Mesendoderm (in vitro differentiated cells): Measurements from ENCODE around the gene POLA2.

Experiments
- DNase-seq: peaks from one replicate; pipeline ENCODE4 v3.0.0; 2013
- H2AK5ac ChIP-seq: 2 replicates; pipeline ENCODE4 v1.6.1; 2013; ENCODE audit warnings: low read length, inconsistent platforms
- H2BK120ac ChIP-seq: 2 replicates; pipeline ENCODE4 v1.6.1; 2013; ENCODE audit warnings: low read depth, mild to moderate bottlenecking, low read length, moderate library complexity, mixed read lengths
- H2BK15ac ChIP-seq: replicated peaks from 2 replicates; pipeline ENCODE4 v1.6.1; 2013; ENCODE audit warnings: low read depth, mild to moderate bottlenecking, moderate library complexity
- H2BK5ac ChIP-seq: 2 replicates; pipeline ENCODE4 v1.6.1; 2013; ENCODE audit warnings: low read length, inconsistent platforms
- H3K18ac ChIP-seq: 2 replicates; pipeline ENCODE4 v1.6.1; 2013; ENCODE audit warnings: mild to moderate bottlenecking, low read length, mixed read lengths
- H3K23ac ChIP-seq: one replicate; pipeline ENCODE4 v1.6.1; 2013; ENCODE audit warnings: low read length
- H3K27ac ChIP-seq: 2 replicates; pipeline ENCODE4 v1.5.1; 2013; ENCODE audit warnings: low read depth, mild to moderate bottlenecking, inconsistent platforms, low read length, moderate library complexity
- H3K27me3 ChIP-seq: 2 replicates; pipeline ENCODE4 v1.6.1; 2013; ENCODE audit warnings: low read length, control low read depth, mild to moderate bottlenecking, inconsistent platforms; ENCODE audit not compliant: insufficient read depth, poor library complexity
- H3K36me3 ChIP-seq: 2 replicates; pipeline ENCODE4 v1.6.1; 2013; ENCODE audit warnings: low read length, inconsistent platforms; ENCODE audit not compliant: control insufficient read depth, insufficient read depth
- H3K4ac ChIP-seq: one replicate; pipeline ENCODE4 v1.6.1; 2013; ENCODE audit warnings: low read depth, mild to moderate bottlenecking, low read length, moderate library complexity
- H3K4me1 ChIP-seq: 2 replicates; pipeline ENCODE4 v1.6.1; 2013; ENCODE audit warnings: low read depth, low read length, inconsistent platforms; ENCODE audit not compliant: control insufficient read depth
- H3K4me2 ChIP-seq: 2 replicates; pipeline ENCODE4 v1.6.1; 2013; ENCODE audit warnings: low read length
- H3K4me3 ChIP-seq: 2 replicates; pipeline ENCODE4 v1.5.1; 2013; ENCODE audit warnings: mild to moderate bottlenecking, low read length
- H3K56ac ChIP-seq: one replicate; pipeline ENCODE4 v1.6.1; 2013; ENCODE audit warnings: low read length
- H3K79me1 ChIP-seq: 2 replicates; pipeline ENCODE4 v1.6.1; 2013; ENCODE audit warnings: low read length, inconsistent platforms
- H3K79me2 ChIP-seq: 2 replicates; pipeline ENCODE4 v1.6.1; 2013; ENCODE audit warnings: mild to moderate bottlenecking, low read length; ENCODE audit not compliant: control insufficient read depth, insufficient read depth
- H3K9ac ChIP-seq: 2 replicates; pipeline ENCODE4 v1.6.1; 2013; ENCODE audit warnings: low read length, inconsistent platforms
- H4K5ac ChIP-seq: one replicate; pipeline ENCODE4 v1.6.1; 2013; ENCODE audit warnings: low read length
- H4K8ac ChIP-seq: one replicate; pipeline ENCODE4 v1.6.1; 2013; ENCODE audit warnings: low read depth, mild to moderate bottlenecking, control low read depth, low read length, moderate library complexity
- WGBS: extraction: QIAGEN DNeasy Blood & Tissue Kit; methylation state at CpG from one replicate; pipeline ENCODE4 v1.1.7; 2013; ENCODE audit warnings: low lambda C conversion rate, missing lambda C conversion rate; ENCODE audit not compliant: insufficient coverage; ENCODE audit errors: extremely low coverage; 5-methylcytosine and 5-hydroxymethylcytosine counted together

Gene POLA2

DNA sequence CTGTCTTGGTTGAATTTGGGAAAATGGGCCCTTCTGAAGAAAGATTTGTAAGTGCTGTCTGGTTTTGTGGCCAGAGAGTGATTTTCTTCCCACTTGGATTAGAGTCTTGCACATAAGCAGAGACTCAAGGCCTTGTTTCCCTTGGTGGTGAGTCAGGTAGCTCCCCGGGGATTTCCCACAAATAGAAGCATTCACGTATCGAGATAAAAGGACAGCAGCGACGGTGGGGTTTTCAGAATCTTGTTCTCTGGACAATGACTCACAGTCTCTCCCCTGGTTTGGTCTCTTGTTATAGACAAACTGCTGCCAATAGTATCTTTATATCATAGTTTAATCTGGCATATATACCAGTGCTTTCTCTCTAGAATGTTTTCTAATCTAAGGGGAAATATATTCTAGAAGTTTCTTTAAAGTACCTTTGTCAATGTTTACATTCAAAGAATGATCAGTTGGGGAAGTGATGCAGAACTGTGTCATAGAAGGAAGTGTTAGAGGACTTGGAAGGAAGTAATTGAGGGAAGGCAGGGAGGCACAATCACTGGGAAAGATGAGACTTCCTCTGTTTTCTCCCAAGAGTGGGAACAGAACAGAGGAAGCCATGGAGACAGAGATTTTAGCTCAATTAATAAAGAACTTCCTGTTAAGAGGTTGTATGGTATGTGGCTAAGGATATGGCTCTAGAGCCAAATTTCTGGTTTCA, 18.1 kb downstream of the POLA2 start:
- no peak overlapping the region for H3K9ac ChIP-seq
- no CpG with 5 or more reads among the region's 5 CpGs for WGBS
- no peak overlapping the region for H3K4ac ChIP-seq
- peaks cover 6% of the 10 kb centered on the region for H3K36me3 ChIP-seq
- H4K8ac ChIP-seq: no peak overlapping the region
- H2AK5ac ChIP-seq: no peak overlapping the region
- H3K56ac ChIP-seq: no peak overlapping the region
- H3K18ac ChIP-seq: no peak overlapping the region
- H3K79me2 ChIP-seq: no peaks in the 10 kb centered on the region
- no peak overlapping the region for H3K4me2 ChIP-seq
- H3K27ac ChIP-seq: no peak overlapping the region
- DNase-seq: no peak
- no peak overlapping the region for H3K4me3 ChIP-seq
- no peak overlapping the region for H2BK5ac ChIP-seq
- H4K5ac ChIP-seq: no peak overlapping the region
- no peaks in the 10 kb centered on the region for H3K79me1 ChIP-seq
- H2BK120ac ChIP-seq: no peak overlapping the region
- H3K27me3 ChIP-seq: no peaks in the 10 kb centered on the region
- no peaks in the 10 kb centered on the region for H3K4me1 ChIP-seq
- no peak overlapping the region for H3K23ac ChIP-seq
- no peak overlapping the region for H2BK15ac ChIP-seq

DNA sequence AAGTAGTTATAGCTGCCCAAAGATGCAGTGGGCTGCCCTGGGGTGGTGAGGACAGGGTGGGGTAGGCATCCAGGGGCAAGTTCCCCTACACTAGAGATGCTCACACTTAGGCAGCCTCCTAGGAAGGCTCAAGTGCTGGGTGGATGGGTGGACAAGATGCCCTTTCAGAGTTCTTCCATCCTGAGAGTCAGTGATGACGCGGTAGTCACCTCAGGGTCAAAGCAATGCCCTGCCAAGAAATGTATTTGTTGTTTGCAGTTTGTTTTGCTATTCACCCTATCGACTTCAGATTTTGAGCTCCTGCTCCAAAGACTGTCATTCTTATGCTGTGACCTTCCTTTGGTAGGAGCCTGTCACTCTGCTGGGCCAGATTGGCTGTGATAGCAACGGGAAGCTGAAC, 18.9 kb downstream of the POLA2 start:
- no peak overlapping the region for H3K4me2 ChIP-seq
- no peak overlapping the region for H3K56ac ChIP-seq
- H3K4me3 ChIP-seq: no peak overlapping the region
- H3K79me1 ChIP-seq: no peaks in the 10 kb centered on the region
- H3K27ac ChIP-seq: no peak overlapping the region
- no peak overlapping the region for H3K23ac ChIP-seq
- no peak overlapping the region for H3K9ac ChIP-seq
- H4K5ac ChIP-seq: no peak overlapping the region
- no peak overlapping the region for H2BK120ac ChIP-seq
- H2BK15ac ChIP-seq: no peak overlapping the region
- no peaks in the 10 kb centered on the region for H3K79me2 ChIP-seq
- no peak overlapping the region for H4K8ac ChIP-seq
- no peak overlapping the region for H2AK5ac ChIP-seq
- H2BK5ac ChIP-seq: no peak overlapping the region
- no peak overlapping the region for H3K4ac ChIP-seq
- no peak for DNase-seq
- H3K18ac ChIP-seq: no peak overlapping the region
- H3K27me3 ChIP-seq: no peaks in the 10 kb centered on the region
- H3K36me3 ChIP-seq: peaks cover 6% of the 10 kb centered on the region
- no peaks in the 10 kb centered on the region for H3K4me1 ChIP-seq
- no CpG with 5 or more reads among the region's 4 CpGs for WGBS

DNA sequence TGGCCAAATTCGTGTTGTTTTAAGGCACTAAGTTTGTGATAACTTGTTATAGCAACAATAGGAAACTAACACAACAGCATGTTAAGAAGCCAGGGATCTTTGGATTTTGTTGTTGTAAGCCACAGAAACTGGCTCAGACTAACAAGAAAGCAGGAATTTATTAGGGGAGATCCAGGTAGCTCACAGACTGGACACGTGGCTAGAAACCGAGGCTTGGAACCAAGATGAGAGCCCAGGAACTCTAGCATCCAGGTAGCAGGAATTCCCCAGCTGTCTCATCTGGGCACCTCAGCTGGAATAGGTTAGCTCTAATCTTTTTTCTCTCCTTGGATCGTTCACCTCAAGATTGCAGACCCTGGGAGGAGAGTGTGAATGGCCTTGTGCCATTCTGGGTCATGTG, 24.9 kb downstream of the POLA2 start:
- Histone ChIP-seq H3K9ac (no peak overlapping the region), H4K8ac (no peak overlapping the region), H3K4me3 (no peak overlapping the region), H3K18ac (no peak overlapping the region), H3K27ac (no peak overlapping the region), H3K79me2 (no peaks in the 10 kb centered on the region), H3K79me1 (no peaks in the 10 kb centered on the region), H4K5ac (no peak overlapping the region), H2AK5ac (no peak overlapping the region), H2BK15ac (no peak overlapping the region), H3K56ac (no peak overlapping the region), H3K4me2 (no peak overlapping the region), H3K36me3 (peaks cover 12% of the 10 kb centered on the region), H3K4me1 (no peaks in the 10 kb centered on the region), H3K27me3 (no peaks in the 10 kb centered on the region), H2BK5ac (no peak overlapping the region), H3K4ac (no peak overlapping the region), H3K23ac (no peak overlapping the region), H2BK120ac (no peak overlapping the region)
- DNase-seq: no peak
- no CpG with 5 or more reads among the region's 4 CpGs for WGBS

DNA sequence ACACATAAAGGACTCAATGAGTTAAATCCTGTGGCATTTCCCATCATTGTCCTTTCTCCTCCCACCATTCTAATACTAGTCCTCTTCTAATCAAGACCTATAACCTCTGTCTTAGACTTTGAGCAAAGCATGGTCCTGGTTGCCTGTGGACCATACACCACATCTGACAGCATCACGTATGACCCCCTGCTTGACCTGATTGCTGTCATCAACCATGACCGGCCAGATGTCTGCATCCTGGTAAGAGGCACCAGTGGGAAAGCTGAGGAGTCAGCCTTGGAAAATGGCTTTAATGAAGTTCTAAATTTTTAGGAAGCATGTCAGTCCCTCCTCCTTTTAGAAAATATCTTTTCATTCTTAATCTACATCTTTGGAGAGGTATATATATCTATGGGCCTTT, 25.8 kb downstream of the POLA2 start:
- Histone ChIP-seq H4K8ac (no peak overlapping the region), H3K4me2 (no peak overlapping the region), H3K56ac (no peak overlapping the region), H4K5ac (no peak overlapping the region), H3K79me1 (no peaks in the 10 kb centered on the region), H3K4me3 (no peak overlapping the region), H2BK15ac (no peak overlapping the region), H3K9ac (no peak overlapping the region), H3K18ac (no peak overlapping the region), H3K79me2 (no peaks in the 10 kb centered on the region), H3K4ac (no peak overlapping the region), H3K23ac (no peak overlapping the region), H3K4me1 (no peaks in the 10 kb centered on the region), H3K27ac (no peak overlapping the region), H2BK5ac (no peak overlapping the region), H2AK5ac (no peak overlapping the region), H3K27me3 (no peaks in the 10 kb centered on the region), H2BK120ac (no peak overlapping the region), H3K36me3 (peaks cover 14% of the 10 kb centered on the region)
- DNase-seq: no peak
- no CpG with 5 or more reads among the region's 2 CpGs for WGBS

DNA sequence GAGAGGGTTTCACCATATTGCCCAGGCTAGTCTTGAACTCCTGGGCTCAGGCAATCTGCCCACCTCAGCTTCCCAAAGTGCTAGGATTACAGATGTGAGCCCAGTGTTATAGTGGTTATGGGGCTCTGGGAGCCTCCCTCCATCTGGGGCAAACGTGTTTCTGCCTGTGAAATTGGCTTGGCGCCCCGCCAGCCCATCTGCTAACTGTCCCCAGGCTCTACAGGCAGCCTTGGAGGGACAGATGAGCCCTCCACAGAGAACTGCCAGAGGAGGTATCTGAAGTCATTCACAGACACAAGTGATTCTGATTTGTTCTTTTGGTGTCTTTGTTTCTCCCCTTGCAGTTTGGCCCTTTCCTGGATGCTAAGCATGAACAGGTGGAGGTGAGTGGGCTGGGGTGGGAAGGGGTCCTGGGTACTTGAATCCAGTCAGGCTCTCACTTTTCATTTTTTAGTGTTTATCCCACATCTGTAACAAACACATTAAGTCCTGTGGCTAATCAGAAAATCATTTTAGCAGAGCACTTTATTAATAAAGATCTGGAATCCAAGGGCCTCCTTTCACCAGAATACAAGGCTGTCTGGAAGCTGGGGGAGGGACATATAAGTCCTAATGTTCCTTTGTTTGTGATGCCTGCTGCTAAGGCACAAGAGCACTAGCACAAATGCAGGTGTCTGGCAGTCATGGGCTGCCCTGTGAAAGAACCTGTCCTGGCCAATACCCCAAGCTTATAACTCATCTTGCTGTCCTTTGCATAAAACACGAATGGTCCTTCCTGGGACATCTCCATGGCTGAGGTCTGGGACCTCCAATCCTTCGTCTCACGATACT, 27.2 kb downstream of the POLA2 start:
- Histone ChIP-seq H3K79me2 (no peaks in the 10 kb centered on the region), H3K18ac (no peak overlapping the region), H3K27ac (no peak overlapping the region), H2BK120ac (no peak overlapping the region), H2BK15ac (no peak overlapping the region), H2BK5ac (no peak overlapping the region), H4K5ac (no peak overlapping the region), H3K4ac (no peak overlapping the region), H3K9ac (no peak overlapping the region), H3K4me1 (no peaks in the 10 kb centered on the region), H3K36me3 (peaks cover 16% of the 10 kb centered on the region), H3K4me3 (no peak overlapping the region), H3K27me3 (no peaks in the 10 kb centered on the region), H4K8ac (no peak overlapping the region), H3K23ac (no peak overlapping the region), H3K79me1 (no peaks in the 10 kb centered on the region), H3K4me2 (no peak overlapping the region), H3K56ac (no peak overlapping the region), H2AK5ac (no peak overlapping the region)
- DNase-seq: no peak
- WGBS: no CpG with 5 or more reads among the region's 6 CpGs
